Measurements from ENCODE around the gene NEK11.

DNA sequence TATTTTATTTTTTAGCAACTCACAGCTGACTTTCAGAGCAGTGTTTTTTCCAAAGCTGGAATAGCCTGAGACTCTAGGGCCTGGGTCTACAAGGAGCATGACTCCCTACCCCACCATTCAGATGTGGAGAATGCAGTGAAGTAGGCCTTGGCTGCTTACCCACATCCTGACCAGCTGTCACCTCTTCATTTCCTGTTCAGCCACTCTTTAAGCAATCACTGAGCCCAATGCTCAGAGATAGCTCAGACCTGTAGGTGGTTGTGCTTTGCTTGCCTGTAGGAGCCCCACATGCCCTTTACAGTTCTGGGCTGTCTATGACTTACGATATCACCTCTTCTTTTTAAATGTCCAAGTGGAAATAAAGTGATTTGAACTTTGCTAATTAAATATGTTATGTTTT, 148.1 kb downstream of the NEK11 start:
- TF ChIP-seq, protein P1, sequence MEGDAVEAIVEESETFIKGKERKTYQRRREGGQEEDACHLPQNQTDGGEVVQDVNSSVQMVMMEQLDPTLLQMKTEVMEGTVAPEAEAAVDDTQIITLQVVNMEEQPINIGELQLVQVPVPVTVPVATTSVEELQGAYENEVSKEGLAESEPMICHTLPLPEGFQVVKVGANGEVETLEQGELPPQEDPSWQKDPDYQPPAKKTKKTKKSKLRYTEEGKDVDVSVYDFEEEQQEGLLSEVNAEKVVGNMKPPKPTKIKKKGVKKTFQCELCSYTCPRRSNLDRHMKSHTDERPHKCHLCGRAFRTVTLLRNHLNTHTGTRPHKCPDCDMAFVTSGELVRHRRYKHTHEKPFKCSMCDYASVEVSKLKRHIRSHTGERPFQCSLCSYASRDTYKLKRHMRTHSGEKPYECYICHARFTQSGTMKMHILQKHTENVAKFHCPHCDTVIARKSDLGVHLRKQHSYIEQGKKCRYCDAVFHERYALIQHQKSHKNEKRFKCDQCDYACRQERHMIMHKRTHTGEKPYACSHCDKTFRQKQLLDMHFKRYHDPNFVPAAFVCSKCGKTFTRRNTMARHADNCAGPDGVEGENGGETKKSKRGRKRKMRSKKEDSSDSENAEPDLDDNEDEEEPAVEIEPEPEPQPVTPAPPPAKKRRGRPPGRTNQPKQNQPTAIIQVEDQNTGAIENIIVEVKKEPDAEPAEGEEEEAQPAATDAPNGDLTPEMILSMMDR (IDR thresholded peaks at IDR 0.05): no peak
- no peak for TF ChIP-seq POLR2A (IDR thresholded peaks at IDR 0.05)

All from uterus (tissue), 2 donors.